ENCODE results near the gene SLC27A1. TPM values are rescaled to one million over a fixed set of nuclear protein-coding genes. Genes with fewer than 3 reads are reported as not detected.

Gene SLC27A1
- total RNA-seq, 6 experiments from 2014 or later, result 11.5 to 14.9 (median 13.6) TPM

- Mint-ChIP-seq H3K27me3 (ENCODE audit: insufficient read depth) (no peaks in the 10 kb centered on the region; the same call in 1 of the 2 replicates), H3K9me3 (peaks cover 28% of the 10 kb centered on the region), H3K27ac (no peak overlapping the region), H3K36me3 (ENCODE audit: low read depth) (peaks cover 23% of the 10 kb centered on the region), H3K4me3 (no peak overlapping the region), H3K4me1 (ENCODE audit: low read depth) (no peaks in the 10 kb centered on the region)
- no peak for TF ChIP-seq CTCF (IDR thresholded peaks at IDR 0.05)
- no peak for DNase-seq
Observed at GRCh38 chr19:17524651-17525050, 54.3 kb downstream of the SLC27A1 start.

- Mint-ChIP-seq H3K27ac (no peak overlapping the region), H3K36me3 (ENCODE audit: low read depth) (peaks cover 18% of the 10 kb centered on the region), H3K9me3 (peaks cover 28% of the 10 kb centered on the region), H3K27me3 (ENCODE audit: insufficient read depth) (no peaks in the 10 kb centered on the region; the same call in 1 of the 2 replicates), H3K4me1 (ENCODE audit: low read depth) (no peaks in the 10 kb centered on the region), H3K4me3 (no peak overlapping the region)
- DNase-seq, result no peak
- no peak for TF ChIP-seq CTCF (IDR thresholded peaks at IDR 0.05)
Observed at GRCh38 chr19:17525141-17525540, 54.8 kb downstream of the SLC27A1 start.

- H3K36me3 Mint-ChIP-seq (ENCODE audit: low read depth), result peaks cover 16% of the 10 kb centered on the region
- peaks cover 28% of the 10 kb centered on the region for H3K9me3 Mint-ChIP-seq
- no peak overlapping the region for H3K27ac Mint-ChIP-seq
- DNase-seq, result no peak
- no peaks in the 10 kb centered on the region for H3K4me1 Mint-ChIP-seq (ENCODE audit: low read depth)
- H3K4me3 Mint-ChIP-seq, result no peak overlapping the region
- TF ChIP-seq CTCF (IDR thresholded peaks at IDR 0.05), result no peak
- peaks cover 2% of the 10 kb centered on the region; the same call in 1 of the 2 replicates for H3K27me3 Mint-ChIP-seq (ENCODE audit: insufficient read depth)
Observed at GRCh38 chr19:17526922-17527321, 56.6 kb downstream of the SLC27A1 start.

- Mint-ChIP-seq H3K9me3 (peaks cover 28% of the 10 kb centered on the region), H3K27me3 (ENCODE audit: insufficient read depth) (peaks cover 2% of the 10 kb centered on the region; the same call in 1 of the 2 replicates), H3K4me1 (ENCODE audit: low read depth) (no peaks in the 10 kb centered on the region), H3K27ac (no peak overlapping the region), H3K4me3 (no peak overlapping the region), H3K36me3 (ENCODE audit: low read depth) (peaks cover 15% of the 10 kb centered on the region)
- no peak for DNase-seq
- no peak for TF ChIP-seq CTCF (IDR thresholded peaks at IDR 0.05)
Observed at GRCh38 chr19:17527326-17527725, 57.0 kb downstream of the SLC27A1 start.

- H3K27ac Mint-ChIP-seq, result no peak overlapping the region
- no peaks in the 10 kb centered on the region for H3K4me1 Mint-ChIP-seq (ENCODE audit: low read depth)
- TF ChIP-seq CTCF (IDR thresholded peaks at IDR 0.05), result no peak
- H3K27me3 Mint-ChIP-seq (ENCODE audit: insufficient read depth), result peaks cover 5% of the 10 kb centered on the region; the same call in 1 of the 2 replicates
- DNase-seq, result no peak
- H3K36me3 Mint-ChIP-seq (ENCODE audit: low read depth), result peaks cover 12% of the 10 kb centered on the region; the same call in 1 of the 2 replicates
- peaks cover 28% of the 10 kb centered on the region for H3K9me3 Mint-ChIP-seq
- no peak overlapping the region for H3K4me3 Mint-ChIP-seq
Observed at GRCh38 chr19:17528610-17529009, 58.3 kb downstream of the SLC27A1 start.

All from HFFc6 (cell line).